K562 (cell line): Measurements from ENCODE around the gene UTS2R. TPM values are rescaled to one million over a fixed set of nuclear protein-coding genes. Genes with fewer than 3 reads are reported as not detected.
"Not testable (repeated sequence)": the region's sequence is repeated elsewhere in the genome, so short reads cannot be mapped to it uniquely, and the experiment has no call there.

Source experiments
- ATAC-seq: fragments of 200-7000 bp; cut with Tn5 transposase; 3 replicates; pipeline ENCODE4 v1.9.1; 2020; ENCODE audit warnings: moderate library complexity
- BruUV-seq: library from RNA; stranded (reverse); fragments of 400-500 nt; replicated peaks from 2 replicates; lab custom pipeline; 2021; lab: Mats Ljungman, UMichigan
- CTCF ChIA-PET: fragments of 300-600 bp; formaldehyde crosslinking; extraction: SDS; loops from one replicate; lab custom pipeline; 2021; ENCODE audit warnings: low intra/inter-chr PET ratio; lab: Yijun Ruan, JAX
- POLR2A ChIA-PET: fragments of 300-600, 350-650 bp; sonication (Branson Sonifier 250); formaldehyde crosslinking; extraction: SDS; loops from one replicate; lab custom pipeline; 2021; ENCODE audit warnings: antibody characterized with exemption, inconsistent platforms; lab: Yijun Ruan, JAX
- DNase-seq, 4 experiments: peaks; one replicate each; pipeline versions ENCODE4 v3.0.0 to v3.0.0-alpha.2; 2011 to 2018; ENCODE audit warnings: low spot score in 3 of 4, mixed read lengths in 3 of 4; ENCODE audit errors: extremely low read depth in 1 of 4
- FAIRE-seq: peaks from 2 replicates; lab custom pipeline; 2011; peaks lifted over from hg19 to GRCh38; lab: Jason Lieb, UNC
- H2AFZ ChIP-seq: 2 replicates; pipeline ENCODE4 v1.6.0; 2011; ENCODE audit warnings: low read depth, low read length, control low read depth, inconsistent platforms
- H3K27ac ChIP-seq: fragments of 200-600 bp; 3 replicates; pipeline ENCODE4 v1.8.0; 2011; ENCODE audit warnings: low read depth, mild to moderate bottlenecking, control low read depth, inconsistent platforms, low read length, moderate library complexity, mixed read lengths; ENCODE audit errors: extremely low read depth
- H3K27me3 ChIP-seq, 2 experiments: fragments of 300-600 bp in 1 of 2; 2 replicates in 1 of 2; 3 replicates in 1 of 2; pipeline versions ENCODE4 v1.6.0 to v1.8.0; 2011; ENCODE audit warnings: inconsistent platforms in 2 of 2, low read length in 2 of 2, mild to moderate bottlenecking in 1 of 2, mixed read lengths in 1 of 2, moderate library complexity in 1 of 2; ENCODE audit not compliant: control insufficient read depth in 2 of 2, insufficient read depth in 2 of 2
- H3K36me3 ChIP-seq: fragments of 300-600 bp; 3 replicates; pipeline ENCODE4 v1.8.0; 2011; ENCODE audit warnings: mild to moderate bottlenecking, low read length, inconsistent platforms; ENCODE audit not compliant: control insufficient read depth, insufficient read depth
- H3K4me1 ChIP-seq, 2 experiments: fragments of 200-600 bp in 1 of 2; replicated peaks in 1 of 2; 2 replicates in 1 of 2; 3 replicates in 1 of 2; pipeline versions ENCODE4 v1.5.1 to v1.8.0; 2011; ENCODE audit warnings: inconsistent platforms in 2 of 2, low read length in 2 of 2, mild to moderate bottlenecking in 1 of 2, mixed read lengths in 1 of 2, moderate library complexity in 1 of 2; ENCODE audit not compliant: control insufficient read depth in 2 of 2, insufficient read depth in 2 of 2
- H3K4me2 ChIP-seq: 2 replicates; pipeline ENCODE4 v1.6.1; 2011; ENCODE audit warnings: low read length, control low read depth, inconsistent platforms, mixed read lengths; ENCODE audit not compliant: insufficient read depth
- H3K4me3 ChIP-seq: fragments of 200-600 bp; sonication (generic), shearing (Covaris generic); 2 replicates; pipeline ENCODE4 v1.5.1; 2016; ENCODE audit warnings: control low read depth, inconsistent platforms
- H3K79me2 ChIP-seq: fragments of 200-600 bp; 3 replicates; pipeline ENCODE4 v1.8.0; 2011; ENCODE audit warnings: low read length, inconsistent platforms; ENCODE audit not compliant: control insufficient read depth, insufficient read depth
- H3K9ac ChIP-seq, 2 experiments: 2 replicates each; pipeline versions ENCODE4 v1.6.0 to v1.6.1; 2011; ENCODE audit warnings: low read depth in 2 of 2, low read length in 2 of 2, control low read depth in 1 of 2, inconsistent platforms in 1 of 2, mild to moderate bottlenecking in 1 of 2, mixed read lengths in 1 of 2; ENCODE audit not compliant: insufficient read depth in 1 of 2
- H3K9me1 ChIP-seq: one replicate; pipeline ENCODE4 v1.6.0; 2011; ENCODE audit warnings: inconsistent platforms, mild to moderate bottlenecking, low read length, moderate library complexity; ENCODE audit not compliant: control insufficient read depth, insufficient read depth
- H3K9me3 ChIP-seq: replicated peaks from 2 replicates; pipeline ENCODE4 v1.5.1; 2011; ENCODE audit warnings: low read depth, low read length, inconsistent platforms; ENCODE audit not compliant: control insufficient read depth, insufficient read depth
- H4K20me1 ChIP-seq: replicated peaks from 2 replicates; pipeline ENCODE4 v1.6.1; 2011; ENCODE audit warnings: low read length, inconsistent platforms, mixed read lengths; ENCODE audit not compliant: control insufficient read depth, insufficient read depth
- CBFA2T2 ChIP-seq: fragments of 450-650 bp; conservative IDR thresholded peaks from 2 replicates; pipeline ENCODE4 v1.6.1; 2017; ENCODE audit warnings: mild to moderate bottlenecking
- CBFA2T3 ChIP-seq: fragments of 450-650 bp; IDR thresholded peaks from 2 replicates; pipeline ENCODE4 v1.6.1; 2017
- CGGBP1 ChIP-seq: fragments of 250-450 bp; sonication (Bioruptor Pico); IDR thresholded peaks from 2 replicates; pipeline ENCODE4 v1.9.0; 2021; ENCODE audit warnings: mild to moderate bottlenecking
- CHD4 ChIP-seq: fragments of 200-600 bp; sonication (generic); IDR thresholded peaks from 3 replicates; pipeline ENCODE4 v1.6.1; 2012; ENCODE audit warnings: low read depth, mild to moderate bottlenecking, mixed read lengths, low read length, inconsistent platforms; ENCODE audit not compliant: insufficient read depth, insufficient replicate concordance, poor library complexity, severe bottlenecking
- HCFC1 ChIP-seq: IDR thresholded peaks from 2 replicates; pipeline ENCODE4 v1.6.1; 2012; ENCODE audit warnings: low read depth, low read length, improper control_type of control experiment
- POLR2G ChIP-seq: fragments of 200-400 bp; formaldehyde crosslinking; IDR thresholded peaks from 2 replicates; pipeline ENCODE4 v1.6.1; 2017; ENCODE audit warnings: low read depth, mild to moderate bottlenecking, antibody characterized with exemption, low read length, moderate library complexity
- POLR2H ChIP-seq: IDR thresholded peaks from 2 replicates; pipeline ENCODE4 v1.6.1; 2016; ENCODE audit warnings: missing genetic modification characterization, low read depth, mild to moderate bottlenecking, control low read depth, missing compliant biosample characterization, moderate library complexity
- SOX6 ChIP-seq: fragments of 450-650 bp; IDR thresholded peaks from 2 replicates; pipeline ENCODE4 v1.6.1; 2014; ENCODE audit warnings: mild to moderate bottlenecking
- ZNF121 ChIP-seq: sonication (generic); formaldehyde crosslinking; conservative IDR thresholded peaks from 2 replicates; pipeline ENCODE4 v1.8.0; 2022; ENCODE audit warnings: missing genetic modification reagents
- ZNF197 ChIP-seq: fragments of 200-800 bp; sonication (Bioruptor generic); IDR thresholded peaks from 2 replicates; pipeline ENCODE4 v1.6.1; 2016; ENCODE audit warnings: low read depth, missing genetic modification characterization, missing compliant biosample characterization
- WGBS: fragments of 100-300 bp; shearing (Covaris generic); methylation state at CpG from one replicate; pipeline ENCODE4 v1.1.6; 2016; ENCODE audit warnings: low coverage, mixed read lengths; ENCODE audit not compliant: insufficient coverage; ENCODE audit errors: missing lambda C conversion rate; 5-methylcytosine and 5-hydroxymethylcytosine counted together
- in situ Hi-C: fragments of 300-500 bp; cut with MboI; formaldehyde crosslinking; loops from 4 replicates; pipeline ENCODE4 v1.15.0; 2018; ENCODE audit warnings: inconsistent platforms, mixed read lengths
- intact Hi-C: fragments of 100-400 bp; cut with micrococcal nuclease; formaldehyde crosslinking; loops from 2 replicates; pipeline ENCODE4 v1.14.2; 2022
- polyA plus RNA-seq, 8 experiments: library from polyadenylated mRNA; depleted of rRNA in 4 of 8; stranded (reverse) in 5 of 8; unstranded in 3 of 8; fragments of >200 nt; fragmentation: Nextera tagmentation in 2 of 8; fragmentation: Illumina TruSeq in 1 of 8; extraction: Ambion mirVana in 2 of 8; extraction: Trizol in 1 of 8; gene quantifications; 2 replicates each; pipeline versions ENCODE4 v1.2.1 to v1.2.3, GENCODE V29; 2011 to 2014; ENCODE audit warnings: inconsistent platforms in 1 of 8, missing spikeins in 1 of 8
- total RNA-seq, 7 experiments: library from RNA; depleted of rRNA in 6 of 7; stranded (reverse); fragments of >200 nt in 6 of 7; fragmentation: Illumina TruSeq in 2 of 7; extraction: Trizol in 2 of 7; gene quantifications; 2 replicates each; pipeline versions ENCODE4 v1.2.1 to v1.2.3, GENCODE V29; 2011 to 2021; ENCODE audit warnings: low replicate concordance in 1 of 7

UTS2R gene
- total and polyA plus RNA-seq, 9 of the 15 experiments (the other 6 are each of a cell fraction or from before 2014, with no cell fraction given) = 0.22 TPM; not detected in 8

- H3K9me3 ChIP-seq, in situ Hi-C loops, H3K4me2 ChIP-seq, H3K4me3 ChIP-seq, H3K9me1 ChIP-seq, H3K9ac ChIP-seq, H3K27ac ChIP-seq, BruUV-seq, ATAC-seq, DNase-seq, H3K27me3 ChIP-seq, H3K79me2 ChIP-seq, FAIRE-seq, H2AFZ ChIP-seq, POLR2A ChIA-PET, H3K36me3 ChIP-seq, intact Hi-C loops, H4K20me1 ChIP-seq, CTCF ChIA-PET: not testable (repeated sequence)
- 9% methylated on average over 2 of the region's 5 CpGs for WGBS
- peak; percentile 15; the same call in 1 of the 2 replicates for TF ChIP-seq CBFA2T2
- TF ChIP-seq CBFA2T3 = peak; percentile 29; the same call in 1 of the 2 replicates
- 0 out of 2 replicates have a peak, but pooled peaks have one; percentile 17 for TF ChIP-seq SOX6
- H3K4me1 ChIP-seq = peaks cover 3 to 52% of the 10 kb centered on the region in 2 experiments; a peak in 3 of 5 replicates
Observed at GRCh38 chr17:82377294-82377693, 5.7 kb downstream of the UTS2R start.

- no TSS peak for BruUV-seq
- no peak for FAIRE-seq
- CTCF ChIA-PET = no interaction called here
- no peak overlapping the region for H3K4me3 ChIP-seq
- TF ChIP-seq POLR2G (peak; percentile 40; the same call in 1 of the 2 replicates), CGGBP1 (CRISPR knock-in tag) (no peak), CHD4 (no peak), ZNF197 (CRISPR knock-in tag) (no peak), POLR2H (no peak), HCFC1 (no peak), ZNF121 (CRISPR knock-in tag) (0 out of 2 replicates have a peak, but pooled peaks have one; percentile 19)
- no peaks in the 10 kb centered on the region for H3K9me1 ChIP-seq
- intact Hi-C loops = no loop called here
- no peaks in the 10 kb centered on the region for H3K36me3 ChIP-seq
- no peak overlapping the region for H3K27ac ChIP-seq
- H2AFZ ChIP-seq = no peak overlapping the region
- H3K4me2 ChIP-seq = no peak overlapping the region
- no peaks in the 10 kb centered on the region for H3K79me2 ChIP-seq
- WGBS = 66% methylated on average over 25 of the region's 31 CpGs
- H3K27me3 ChIP-seq = no peaks in the 10 kb centered on the region
- H3K9me3 ChIP-seq = no peaks in the 10 kb centered on the region
- no peak for ATAC-seq
- peaks cover 3 to 51% of the 10 kb centered on the region in 2 experiments; a peak in 2 of 5 replicates for H3K4me1 ChIP-seq
- POLR2A ChIA-PET = interaction anchor here (0.6 to 0.9 kb wide), 3 partner anchors 8 to 438 kb away, joined by 3 read pairs; no protein-coding TSS in a partner anchor
- in situ Hi-C loops = no loop called here
- no peak for DNase-seq
- no peaks in the 10 kb centered on the region for H4K20me1 ChIP-seq
- H3K9ac ChIP-seq = peak overlapping the region in 1 of 2 experiments; percentile 74; a peak in 2 of 4 replicates
Observed at GRCh38 chr17:82377924-82378740, 6.6 kb downstream of the UTS2R start.
